Neural progenitor cell (in vitro differentiated cells): ENCODE results near the gene MBOAT1. TPM values are rescaled to one million over a fixed set of nuclear protein-coding genes. Genes with fewer than 3 reads are reported as not detected.

Source experiments
- DNase-seq: peaks from one replicate; pipeline ENCODE4 v3.0.0-alpha.2; 2016; ENCODE audit warnings: low spot score
- H2AFZ ChIP-seq: fragments of 200-600 bp; sonication (generic); replicated peaks from 2 replicates; pipeline ENCODE4 v1.6.1; 2016; ENCODE audit warnings: antibody characterized with exemption
- H3F3A ChIP-seq: fragments of 200-600 bp; sonication (generic); 2 replicates; pipeline ENCODE4 v1.6.1; 2016; ENCODE audit warnings: antibody characterized with exemption, low read depth
- H3K27ac ChIP-seq: fragments of 200-600 bp; sonication (generic); 2 replicates; pipeline ENCODE4 v1.5.1; 2016; ENCODE audit warnings: mild to moderate bottlenecking
- H3K27me3 ChIP-seq: fragments of 200-600 bp; sonication (generic); 2 replicates; pipeline ENCODE4 v1.6.1; 2016; ENCODE audit warnings: mild to moderate bottlenecking, moderate library complexity
- H3K36me3 ChIP-seq: fragments of 200-600 bp; sonication (generic); 2 replicates; pipeline ENCODE4 v1.5.1; 2016
- H3K4me1 ChIP-seq: fragments of 200-600 bp; sonication (generic); 2 replicates; pipeline ENCODE4 v1.6.1; 2016; ENCODE audit warnings: mixed run types
- H3K4me2 ChIP-seq: fragments of 200-600 bp; sonication (generic); 2 replicates; pipeline ENCODE4 v1.6.1; 2016
- H3K4me3 ChIP-seq: fragments of 200-600 bp; sonication (generic); 2 replicates; pipeline ENCODE4 v1.5.1; 2016
- H3K79me2 ChIP-seq: fragments of 200-600 bp; sonication (generic); 2 replicates; pipeline ENCODE4 v1.6.1; 2016; ENCODE audit warnings: low read depth
- H3K9ac ChIP-seq: fragments of 200-600 bp; sonication (generic); 2 replicates; pipeline ENCODE4 v1.6.1; 2016
- H3K9me3 ChIP-seq: fragments of 200-600 bp; sonication (generic); 2 replicates; pipeline ENCODE4 v1.5.1; 2016; ENCODE audit warnings: low read depth
- H4K20me1 ChIP-seq: fragments of 200-600 bp; sonication (generic); 2 replicates; pipeline ENCODE4 v1.6.1; 2016; ENCODE audit warnings: low read depth
- H3K27ac Mint-ChIP-seq: 3 replicates; pipeline ENCODE4 v1.8.0; 2021; ENCODE audit warnings: mixed read lengths
- H3K27me3 Mint-ChIP-seq: 2 replicates; pipeline ENCODE4 v1.8.0; 2022; ENCODE audit warnings: low read depth, mild to moderate bottlenecking, inconsistent platforms, moderate library complexity, mixed read lengths; ENCODE audit not compliant: insufficient read depth
- H3K36me3 Mint-ChIP-seq: 3 replicates; pipeline ENCODE4 v1.8.0; 2021; ENCODE audit warnings: mixed read lengths
- H3K4me1 Mint-ChIP-seq: 3 replicates; pipeline ENCODE4 v1.8.0; 2021; ENCODE audit warnings: mixed read lengths
- H3K4me3 Mint-ChIP-seq: 3 replicates; pipeline ENCODE4 v1.8.0; 2021; ENCODE audit warnings: mild to moderate bottlenecking, moderate library complexity, mixed read lengths
- H3K9me3 Mint-ChIP-seq: 3 replicates; pipeline ENCODE4 v1.8.0; 2020; ENCODE audit warnings: mixed read lengths
- CTCF ChIP-seq: fragments of 200-600 bp; sonication (generic); IDR thresholded peaks from 2 replicates; pipeline ENCODE4 v1.5.1; 2017; ENCODE audit warnings: antibody characterized with exemption, mild to moderate bottlenecking
- EZH2 ChIP-seq: fragments of 200-600 bp; sonication (generic); IDR thresholded peaks from 2 replicates; pipeline ENCODE4 v1.6.1; 2017; ENCODE audit warnings: antibody characterized with exemption, mild to moderate bottlenecking, moderate library complexity
- EZH2phosphoT487 ChIP-seq: fragments of 200-600 bp; sonication (generic); IDR thresholded peaks from 2 replicates; pipeline ENCODE4 v1.6.1; 2017; ENCODE audit warnings: antibody characterized with exemption
- total RNA-seq: library from RNA; depleted of rRNA; stranded (reverse); fragments of >200 nt; gene quantifications from 2 replicates; pipeline ENCODE4 v1.2.3, GENCODE V29; 2015; ENCODE audit warnings: low replicate concordance

Gene MBOAT1
- total RNA-seq, 1 donor from 2014 or later, result 0.45 TPM

- no peak for DNase-seq
- Mint-ChIP-seq H3K4me3 (no peak overlapping the region), H3K27ac (no peak overlapping the region), H3K27me3 (peaks cover 3% of the 10 kb centered on the region), H3K36me3 (no peaks in the 10 kb centered on the region), H3K9me3 (no peaks in the 10 kb centered on the region), H3K4me1 (no peaks in the 10 kb centered on the region)
- TF ChIP-seq CTCF (no peak), EZH2 (no peak), EZH2phosphoT487 (no peak)
- Histone ChIP-seq H3K27ac (no peak overlapping the region), H3K9me3 (no peaks in the 10 kb centered on the region), H3K36me3 (no peaks in the 10 kb centered on the region), H4K20me1 (no peaks in the 10 kb centered on the region), H3K4me2 (no peak overlapping the region), H3F3A (no peaks in the 10 kb centered on the region), H3K79me2 (no peaks in the 10 kb centered on the region), H3K9ac (no peak overlapping the region), H3K4me1 (no peaks in the 10 kb centered on the region), H3K4me3 (no peak overlapping the region), H3K27me3 (no peaks in the 10 kb centered on the region), H2AFZ (no peak overlapping the region)
Measured at GRCh38 chr6:20168690-20169089, 43.6 kb downstream of the MBOAT1 start.

GRCh38 chr6:20167601-20168000 lies 44.7 kb downstream of the MBOAT1 start:
- no peak for TF ChIP-seq EZH2phosphoT487
- TF ChIP-seq CTCF, result no peak
- no peak for TF ChIP-seq EZH2
- Histone ChIP-seq H3K27me3 (no peaks in the 10 kb centered on the region), H3K9me3 (no peaks in the 10 kb centered on the region), H3K4me3 (no peak overlapping the region), H3K27ac (no peak overlapping the region), H2AFZ (no peak overlapping the region), H3K4me2 (no peak overlapping the region), H4K20me1 (no peaks in the 10 kb centered on the region), H3F3A (no peaks in the 10 kb centered on the region), H3K79me2 (no peaks in the 10 kb centered on the region), H3K4me1 (no peaks in the 10 kb centered on the region), H3K36me3 (no peaks in the 10 kb centered on the region), H3K9ac (no peak overlapping the region)
- DNase-seq, result no peak
- Mint-ChIP-seq H3K36me3 (no peaks in the 10 kb centered on the region), H3K4me3 (no peak overlapping the region), H3K9me3 (no peaks in the 10 kb centered on the region), H3K27me3 (peaks cover 3% of the 10 kb centered on the region), H3K27ac (no peak overlapping the region), H3K4me1 (no peaks in the 10 kb centered on the region)

- no peaks in the 10 kb centered on the region for H3K9me3 ChIP-seq
- H4K20me1 ChIP-seq, result no peaks in the 10 kb centered on the region
- H3K27ac ChIP-seq, result no peak overlapping the region
- H3K27me3 ChIP-seq, result no peaks in the 10 kb centered on the region
- DNase-seq, result no peak
- H3K4me1 ChIP-seq, result no peaks in the 10 kb centered on the region
- Mint-ChIP-seq H3K9me3 (no peaks in the 10 kb centered on the region), H3K27me3 (peaks cover 3% of the 10 kb centered on the region), H3K4me3 (no peak overlapping the region), H3K27ac (no peak overlapping the region), H3K4me1 (no peaks in the 10 kb centered on the region), H3K36me3 (no peaks in the 10 kb centered on the region)
- H3K9ac ChIP-seq, result no peak overlapping the region
- H2AFZ ChIP-seq, result no peak overlapping the region
- TF ChIP-seq EZH2phosphoT487 (no peak), EZH2 (no peak), CTCF (no peak)
- H3K36me3 ChIP-seq, result no peaks in the 10 kb centered on the region
- no peaks in the 10 kb centered on the region for H3K79me2 ChIP-seq
- H3K4me3 ChIP-seq, result no peak overlapping the region
- H3F3A ChIP-seq, result no peaks in the 10 kb centered on the region
- no peak overlapping the region for H3K4me2 ChIP-seq
Measured at GRCh38 chr6:20166210-20166609, 46.1 kb downstream of the MBOAT1 start.
